SK-N-MC (cell line): ENCODE measurements around the gene NOTCH4.

Experiments
- DNase-seq: peaks from one replicate; pipeline ENCODE4 v3.0.0-alpha.2; 2011; ENCODE audit warnings: low read depth, low spot score
- H3K27ac ChIP-seq: fragments of 200-600 bp; sonication (generic); 2 replicates; pipeline ENCODE4 v1.5.1; 2016; ENCODE audit warnings: mixed run types
- H3K36me3 ChIP-seq: fragments of 200-600 bp; sonication (generic); 2 replicates; pipeline ENCODE4 v1.6.1; 2017; ENCODE audit warnings: antibody characterized with exemption, low read length, mixed read lengths; ENCODE audit not compliant: insufficient read depth
- H3K4me3 ChIP-seq: fragments of 200-600 bp; sonication (generic); 2 replicates; pipeline ENCODE4 v1.5.1; 2016
- H3K9ac ChIP-seq: fragments of 200-600 bp; sonication (generic); 2 replicates; pipeline ENCODE4 v1.8.0; 2017; ENCODE audit warnings: mixed run types, mixed read lengths; ENCODE audit not compliant: insufficient read length
- H3K9me3 ChIP-seq: fragments of 200-600 bp; sonication (generic); 2 replicates; pipeline ENCODE4 v1.6.1; 2017; ENCODE audit warnings: low read depth, mild to moderate bottlenecking, antibody characterized with exemption, low read length, moderate library complexity, mixed read lengths
- EZH2 ChIP-seq: fragments of 200-600 bp; sonication (generic); IDR thresholded peaks from one replicate; pipeline ENCODE4 v1.6.1; 2017; ENCODE audit warnings: antibody characterized with exemption
- FOXP2 ChIP-seq: optimal IDR thresholded peaks from 2 replicates; pipeline ENCODE3; 2011; ENCODE audit warnings: mild to moderate bottlenecking, moderate library complexity; ENCODE audit not compliant: insufficient read depth; ENCODE audit errors: extremely low read length, control extremely low read depth
- POLR2AphosphoS5 ChIP-seq: IDR thresholded peaks from 2 replicates; pipeline ENCODE4 v1.6.1; 2012; ENCODE audit warnings: mild to moderate bottlenecking, low read depth, low read length, borderline replicate concordance

NOTCH4 gene

DNA sequence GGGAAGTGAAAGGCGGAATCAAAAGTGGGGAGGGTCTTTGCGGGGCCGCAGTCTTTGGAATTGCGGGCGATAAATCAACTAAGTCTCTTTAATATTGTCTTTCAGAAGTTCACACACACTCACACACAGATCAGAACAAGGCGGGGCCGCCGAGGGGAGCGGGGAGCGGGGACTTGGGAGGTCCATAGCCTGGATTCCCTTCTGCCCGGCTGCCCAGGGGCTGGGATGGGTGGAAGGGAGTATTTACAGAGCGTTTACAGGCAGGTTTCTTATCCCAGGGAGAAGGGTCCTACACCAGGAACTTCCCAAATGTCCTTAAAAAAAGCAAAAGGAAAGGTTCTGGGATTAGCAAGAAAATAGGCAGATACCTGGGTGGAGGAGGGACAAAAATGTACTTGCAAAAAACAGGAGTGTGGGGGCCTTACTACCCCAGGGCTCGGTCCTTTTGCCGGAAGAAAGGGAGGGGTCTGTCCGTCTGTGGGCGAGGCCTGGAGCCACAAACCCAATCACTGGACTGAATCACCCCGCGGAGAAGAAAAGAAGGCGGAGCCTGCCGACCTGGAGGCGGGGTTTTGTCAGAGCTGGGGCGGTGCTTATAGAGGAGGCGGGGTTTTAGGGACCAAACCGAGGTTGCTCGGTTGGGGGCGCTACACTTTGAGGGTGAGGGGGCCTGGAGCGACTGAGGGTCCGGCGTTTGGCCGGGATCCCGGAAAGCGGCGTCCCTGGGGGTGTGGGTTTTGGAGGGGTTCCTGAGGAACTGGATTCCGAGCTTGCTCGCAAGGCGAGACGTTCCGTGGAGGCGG is 75.4 kb downstream of the NOTCH4 start:
- H3K36me3 ChIP-seq = no peaks in the 10 kb centered on the region
- no peak overlapping the region for H3K9ac ChIP-seq
- TF ChIP-seq POLR2AphosphoS5 (no peak), EZH2 (no peak), FOXP2 (no peak)
- no peak overlapping the region for H3K27ac ChIP-seq
- no peaks in the 10 kb centered on the region for H3K9me3 ChIP-seq
- no peak overlapping the region for H3K4me3 ChIP-seq
- DNase-seq = no peak

- no peak for TF ChIP-seq POLR2AphosphoS5
- TF ChIP-seq FOXP2 = no peak
- no peak for TF ChIP-seq EZH2
- Histone ChIP-seq H3K36me3 (no peaks in the 10 kb centered on the region), H3K9me3 (no peaks in the 10 kb centered on the region), H3K4me3 (no peak overlapping the region), H3K9ac (no peak overlapping the region), H3K27ac (no peak overlapping the region)
- DNase-seq = no peak
Observed at GRCh38 chr6:32147401-32148132, 76.3 kb downstream of the NOTCH4 start.

DNA sequence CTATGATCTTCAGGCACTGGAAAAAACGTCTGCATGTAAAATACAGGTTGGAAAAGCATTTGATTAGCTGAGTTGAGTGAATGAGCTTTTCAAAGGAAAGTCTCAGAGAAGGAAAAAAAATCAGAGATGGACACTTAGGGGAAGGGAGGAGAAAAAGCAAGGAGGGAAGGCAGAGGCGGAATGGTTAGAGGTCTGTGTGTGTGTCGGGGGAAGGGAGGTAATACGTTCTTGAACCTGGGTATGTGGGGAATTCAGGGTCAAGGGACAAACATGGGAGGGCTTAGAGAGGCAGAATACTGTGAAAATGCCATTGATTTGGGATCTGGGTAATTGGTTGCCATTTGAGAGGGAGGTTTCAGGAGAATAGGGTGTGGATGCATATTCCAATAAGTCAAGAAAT is 77.2 kb downstream of the NOTCH4 start:
- no peak for DNase-seq
- Histone ChIP-seq H3K9me3 (no peaks in the 10 kb centered on the region), H3K9ac (no peak overlapping the region), H3K36me3 (no peaks in the 10 kb centered on the region), H3K4me3 (no peak overlapping the region), H3K27ac (peak overlapping the region; percentile 48)
- no peak for TF ChIP-seq FOXP2
- no peak for TF ChIP-seq POLR2AphosphoS5
- no peak for TF ChIP-seq EZH2

DNA sequence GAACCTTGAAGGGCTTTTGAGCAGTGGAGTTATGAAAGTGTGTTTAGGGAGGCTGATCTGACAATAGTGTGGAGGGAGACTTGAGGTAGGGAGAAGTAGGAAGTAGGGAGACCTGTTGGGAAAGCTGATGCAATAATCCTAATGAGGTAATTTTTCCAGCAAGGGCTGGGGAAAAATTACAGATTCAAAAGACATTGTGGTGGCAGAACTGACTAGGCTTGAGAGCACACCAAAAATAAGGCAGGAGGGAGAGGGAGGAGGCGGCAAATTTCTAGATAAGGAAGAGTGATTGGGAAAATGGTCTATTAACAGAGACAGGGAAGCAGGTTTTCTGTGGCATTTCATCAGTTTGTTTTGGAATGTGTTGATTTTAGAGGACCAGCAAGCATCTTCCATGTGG is 77.6 kb downstream of the NOTCH4 start:
- H3K36me3 ChIP-seq = no peaks in the 10 kb centered on the region
- DNase-seq = no peak
- H3K27ac ChIP-seq = peak overlapping the region; percentile 48

More for the DNA sequence above, 77.6 kb downstream of the NOTCH4 start:
- H3K4me3 ChIP-seq = no peak overlapping the region
- TF ChIP-seq FOXP2 (no peak), POLR2AphosphoS5 (no peak), EZH2 (no peak)
- H3K9ac ChIP-seq = peak overlapping the region; percentile 51
- no peaks in the 10 kb centered on the region for H3K9me3 ChIP-seq
